Right atrium auricular region (tissue), 2 donors: ENCODE data around the gene APLF. TPM values are rescaled to one million over a fixed set of nuclear protein-coding genes. Genes with fewer than 3 reads are reported as not detected.
"Not testable (repeated sequence)": the region's sequence is repeated elsewhere in the genome, so short reads cannot be mapped to it uniquely, and the experiment has no call there.

Experiments
- DNase-seq: peaks from one replicate; pipeline ENCODE4 v3.0.0-alpha.2; 2019; ENCODE audit warnings: low spot score
- H3K27ac ChIP-seq, 2 donors: fragments of 200-600 bp; sonication (generic); 1 replicate in 1 of 2; 2 replicates in 1 of 2; pipeline ENCODE4 v1.5.1; 2016 to 2019
- H3K27me3 ChIP-seq, 2 donors: fragments of 200-600 bp; sonication (generic); one replicate each; pipeline versions ENCODE4 v1.5.1 to v1.6.0; 2017 to 2019
- H3K36me3 ChIP-seq: fragments of 200-600 bp; sonication (generic); one replicate; pipeline ENCODE4 v1.5.1; 2016
- H3K4me1 ChIP-seq, 2 donors: fragments of 200-600 bp; sonication (generic); one replicate each; pipeline versions ENCODE4 v1.5.1 to v1.6.0; 2017 to 2019
- H3K4me3 ChIP-seq, 2 donors: fragments of 200-600 bp; sonication (generic); 1 replicate in 1 of 2; 2 replicates in 1 of 2; pipeline ENCODE4 v1.5.1; 2017 to 2019; ENCODE audit warnings: mild to moderate bottlenecking in 1 of 2, moderate library complexity in 1 of 2
- H3K9me3 ChIP-seq, 2 donors: fragments of 200-600 bp; sonication (generic); one replicate each; pipeline ENCODE4 v1.5.1; 2019
- CTCF ChIP-seq, 2 donors: fragments of 200-600 bp; sonication (generic); IDR thresholded peaks; one replicate each; pipeline ENCODE4 v1.5.1; 2019; ENCODE audit warnings: antibody characterized with exemption in 2 of 2
- total RNA-seq, 2 donors: library from RNA; depleted of rRNA; stranded (reverse); fragments of >200 nt; gene quantifications; one replicate each; pipeline ENCODE4 v1.1.0, GENCODE V29; 2016

The APLF gene
- total RNA-seq, 2 donors from 2014 or later: 4.2 to 8.2 TPM

GRCh38 chr2:68516051-68516955 is 48.9 kb downstream of the APLF start:
- Histone ChIP-seq H3K4me1 (no peaks in the 10 kb centered on the region), H3K27ac (no peak overlapping the region), H3K36me3 (no peaks in the 10 kb centered on the region), H3K9me3 (no peaks in the 10 kb centered on the region), H3K4me3 (no peak overlapping the region), H3K27me3 (no peaks in the 10 kb centered on the region)
- TF ChIP-seq CTCF (IDR thresholded peaks at IDR 0.05): no peak
- no peak for DNase-seq

GRCh38 chr2:68519236-68519635 is 51.9 kb downstream of the APLF start:
- H3K9me3 ChIP-seq: no peaks in the 10 kb centered on the region
- DNase-seq: no peak
- H3K36me3 ChIP-seq: no peaks in the 10 kb centered on the region
- H3K4me1 ChIP-seq: no peaks in the 10 kb centered on the region
- no peak overlapping the region for H3K4me3 ChIP-seq
- no peak for TF ChIP-seq CTCF (IDR thresholded peaks at IDR 0.05)
- no peak overlapping the region for H3K27ac ChIP-seq
- H3K27me3 ChIP-seq: no peaks in the 10 kb centered on the region

GRCh38 chr2:68521037-68521436 is 53.7 kb downstream of the APLF start:
- H3K27me3 ChIP-seq: no peaks in the 10 kb centered on the region
- H3K4me3 ChIP-seq: no peak overlapping the region
- no peak for TF ChIP-seq CTCF (IDR thresholded peaks at IDR 0.05)
- no peak overlapping the region for H3K27ac ChIP-seq
- DNase-seq: no peak
- no peaks in the 10 kb centered on the region for H3K36me3 ChIP-seq
- H3K4me1 ChIP-seq: no peaks in the 10 kb centered on the region
- no peaks in the 10 kb centered on the region for H3K9me3 ChIP-seq

- H3K27me3 ChIP-seq, DNase-seq, H3K27ac ChIP-seq, H3K4me3 ChIP-seq, H3K36me3 ChIP-seq, H3K4me1 ChIP-seq, H3K9me3 ChIP-seq: not testable (repeated sequence)
These were observed 59.6 kb downstream of the APLF start for GRCh38 chr2:68526943-68527342.

GRCh38 chr2:68527343-68528081 is 60.1 kb downstream of the APLF start:
- H3K9me3 ChIP-seq, H3K27me3 ChIP-seq, H3K4me3 ChIP-seq, H3K27ac ChIP-seq, H3K4me1 ChIP-seq, DNase-seq, H3K36me3 ChIP-seq: not testable (repeated sequence)

- H3K4me3 ChIP-seq, H3K27me3 ChIP-seq, H3K27ac ChIP-seq, DNase-seq, H3K4me1 ChIP-seq, H3K9me3 ChIP-seq, H3K36me3 ChIP-seq: not testable (repeated sequence)
These were observed 61.8 kb downstream of the APLF start for GRCh38 chr2:68529156-68529555.

- not testable (repeated sequence) for H3K9me3 ChIP-seq, H3K27me3 ChIP-seq, H3K36me3 ChIP-seq, H3K27ac ChIP-seq, DNase-seq, H3K4me1 ChIP-seq, H3K4me3 ChIP-seq
These were observed 62.3 kb downstream of the APLF start for GRCh38 chr2:68529651-68530050.
